Transverse colon (tissue), 4 donors: ENCODE data around the gene MACROH2A1. TPM values are rescaled to one million over a fixed set of nuclear protein-coding genes. Genes with fewer than 3 reads are reported as not detected.
A peak's percentile ranks its signal among the peaks of the same experiment; 100 is the strongest.

Experiments used
- DNase-seq: peaks from one replicate; pipeline ENCODE4 v3.0.0-alpha.2; 2019
- H3K27ac ChIP-seq, 4 donors: fragments of 200-600 bp; sonication (generic); 2 replicates each; pipeline ENCODE4 v1.5.1; 2016 to 2018; ENCODE audit warnings: inconsistent platforms in 4 of 4
- H3K27me3 ChIP-seq: fragments of 200-600 bp; sonication (generic); 2 replicates; pipeline ENCODE4 v1.5.1; 2017; ENCODE audit warnings: inconsistent platforms
- H3K36me3 ChIP-seq, 4 donors: fragments of 200-600 bp; sonication (generic); 2 replicates each; pipeline ENCODE4 v1.5.1; 2017 to 2019; ENCODE audit warnings: inconsistent platforms in 4 of 4
- H3K4me1 ChIP-seq, 4 donors: fragments of 200-600 bp; sonication (generic); 2 replicates each; pipeline ENCODE4 v1.5.1; 2017 to 2020; ENCODE audit warnings: inconsistent platforms in 4 of 4
- H3K4me3 ChIP-seq, 4 donors: fragments of 200-600 bp; sonication (generic); 1 replicate in 1 of 4; 2 replicates in 3 of 4; pipeline versions ENCODE4 v1.5.1 to v1.6.1; 2017 to 2019; ENCODE audit warnings: inconsistent platforms in 4 of 4
- H3K9me3 ChIP-seq, 2 donors: fragments of 200-600 bp; sonication (generic); 2 replicates each; pipeline ENCODE4 v1.5.1; 2017 to 2019; ENCODE audit warnings: inconsistent platforms in 2 of 2
- CTCF ChIP-seq, 5 experiments: fragments of 200-600 bp in 3 of 5; fragments of 450-650 bp in 2 of 5; sonication (generic) in 3 of 5; IDR thresholded peaks; 1 replicate in 2 of 5; 2 replicates in 3 of 5; pipeline ENCODE4 v1.5.1; 2016 to 2017; ENCODE audit warnings: antibody characterized with exemption in 5 of 5, inconsistent platforms in 3 of 5, mild to moderate bottlenecking in 2 of 5, moderate library complexity in 1 of 5
- EP300 ChIP-seq: sonication (generic); formaldehyde crosslinking; IDR thresholded peaks from one replicate; pipeline ENCODE4 v1.6.1; 2017; ENCODE audit warnings: antibody characterized with exemption, low read depth
- POLR2A ChIP-seq: fragments of 450-650 bp; IDR thresholded peaks from one replicate; pipeline ENCODE4 v1.6.1; 2016; ENCODE audit warnings: antibody characterized with exemption, mild to moderate bottlenecking, moderate library complexity
- POLR2AphosphoS5 ChIP-seq, 3 donors: sonication (generic); formaldehyde crosslinking; IDR thresholded peaks; one replicate each; pipeline ENCODE4 v1.6.1; 2016; ENCODE audit warnings: antibody characterized with exemption in 3 of 3
- WGBS, 2 donors: methylation state at CpG; one replicate each; pipeline ENCODE4 v1.1.5; 2018; ENCODE audit warnings: low coverage in 1 of 2; 5-methylcytosine and 5-hydroxymethylcytosine counted together
- in situ Hi-C, 4 donors: fragments of 200-750 bp; cut with MboI; loops; one replicate each; pipeline versions ENCODE4 v1.15.0 to v1.15.1; 2017; ENCODE audit warnings: low sequenced_read_pairs in 3 of 4, low pct_ligation_motif_present in 1 of 4, low pct_unique_long_range_greater_than_20kb in 1 of 4
- intact Hi-C: fragments of 100-400 bp; cut with DNase I; formaldehyde crosslinking; loops from one replicate; pipeline ENCODE4 v1.15.1; 2023; ENCODE audit warnings: low total_unique reads
- total RNA-seq, 4 donors: library from RNA; depleted of rRNA; stranded (reverse); fragments of >200 nt; gene quantifications; one replicate each; pipeline ENCODE4 v1.1.0, GENCODE V29; 2016

MACROH2A1 gene
- total RNA-seq, 4 donors from 2014 or later: 190 to 348 (median 314) TPM

- Histone ChIP-seq H3K4me1 (peaks cover 0 to 4% (median 1%) of the 10 kb centered on the region in 4 donors), H3K27ac (no peak overlapping the region), H3K27me3 (no peaks in the 10 kb centered on the region), H3K4me3 (no peak overlapping the region), H3K36me3 (no peaks in the 10 kb centered on the region), H3K9me3 (no peaks in the 10 kb centered on the region)
- intact Hi-C loops (no loop called here), in situ Hi-C loops (no loop called here)
- DNase-seq: no peak
- no peak for TF ChIP-seq POLR2AphosphoS5 (IDR thresholded peaks at IDR 0.05)
- TF ChIP-seq CTCF (IDR thresholded peaks at IDR 0.05): no peak
- TF ChIP-seq POLR2A: no peak
- no peak for TF ChIP-seq EP300
- 88 to 100% methylated on average over 1 to 2 of the region's 2 CpGs for WGBS, 2 donors
These were observed 6.1 kb upstream of the MACROH2A1 start for GRCh38 chr5:135405082-135405481.

DNA sequence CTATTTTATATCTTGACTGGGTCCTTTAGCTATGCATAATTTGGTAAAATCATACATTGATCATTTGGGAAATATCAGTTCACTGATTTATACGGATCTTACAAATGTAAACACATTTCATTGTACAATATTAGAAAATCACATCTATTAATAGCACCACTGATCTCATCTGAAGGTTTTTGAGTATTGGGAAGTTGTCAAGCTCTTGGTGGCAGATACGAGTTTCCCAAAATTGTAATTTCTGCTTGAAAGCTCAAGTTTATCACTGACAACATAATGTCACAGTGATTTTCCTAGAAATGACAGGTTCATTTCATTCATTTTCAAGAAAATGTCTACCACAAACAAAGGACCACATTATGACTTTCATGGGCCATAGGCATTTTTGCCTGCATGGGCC is 3.0 kb upstream of the MACROH2A1 start:
- no peaks in the 10 kb centered on the region for H3K9me3 ChIP-seq
- intact Hi-C loops: no loop called here
- in situ Hi-C loops: no loop called here
- H3K27me3 ChIP-seq: no peaks in the 10 kb centered on the region
- TF ChIP-seq EP300 (no peak), POLR2A (no peak), CTCF (IDR thresholded peaks at IDR 0.05) (no peak), POLR2AphosphoS5 (IDR thresholded peaks at IDR 0.05) (no peak)
- H3K4me1 ChIP-seq: peaks cover 10 to 22% (median 15%) of the 10 kb centered on the region in 4 donors
- WGBS, 2 donors: 85 to 94% methylated on average over 2 of the region's 2 CpGs
- H3K36me3 ChIP-seq: no peaks in the 10 kb centered on the region
- DNase-seq: no peak
- H3K4me3 ChIP-seq: no peak overlapping the region
- H3K27ac ChIP-seq: no peak overlapping the region

GRCh38 chr5:135400866-135401265 is 1.8 kb upstream of the MACROH2A1 start:
- no peak for DNase-seq
- Histone ChIP-seq H3K27me3 (no peaks in the 10 kb centered on the region), H3K36me3 (no peaks in the 10 kb centered on the region), H3K27ac (no peak overlapping the region), H3K4me3 (no peak overlapping the region), H3K9me3 (no peaks in the 10 kb centered on the region), H3K4me1 (peaks cover 14 to 33% (median 26%) of the 10 kb centered on the region in 4 donors)
- in situ Hi-C loops (no loop called here), intact Hi-C loops (no loop called here)
- WGBS, 2 donors: 55 to 61% methylated on average over 4 to 5 of the region's 5 CpGs
- TF ChIP-seq EP300: no peak
- no peak for TF ChIP-seq POLR2AphosphoS5 (IDR thresholded peaks at IDR 0.05)
- no peak for TF ChIP-seq CTCF (IDR thresholded peaks at IDR 0.05)
- no peak for TF ChIP-seq POLR2A

DNA sequence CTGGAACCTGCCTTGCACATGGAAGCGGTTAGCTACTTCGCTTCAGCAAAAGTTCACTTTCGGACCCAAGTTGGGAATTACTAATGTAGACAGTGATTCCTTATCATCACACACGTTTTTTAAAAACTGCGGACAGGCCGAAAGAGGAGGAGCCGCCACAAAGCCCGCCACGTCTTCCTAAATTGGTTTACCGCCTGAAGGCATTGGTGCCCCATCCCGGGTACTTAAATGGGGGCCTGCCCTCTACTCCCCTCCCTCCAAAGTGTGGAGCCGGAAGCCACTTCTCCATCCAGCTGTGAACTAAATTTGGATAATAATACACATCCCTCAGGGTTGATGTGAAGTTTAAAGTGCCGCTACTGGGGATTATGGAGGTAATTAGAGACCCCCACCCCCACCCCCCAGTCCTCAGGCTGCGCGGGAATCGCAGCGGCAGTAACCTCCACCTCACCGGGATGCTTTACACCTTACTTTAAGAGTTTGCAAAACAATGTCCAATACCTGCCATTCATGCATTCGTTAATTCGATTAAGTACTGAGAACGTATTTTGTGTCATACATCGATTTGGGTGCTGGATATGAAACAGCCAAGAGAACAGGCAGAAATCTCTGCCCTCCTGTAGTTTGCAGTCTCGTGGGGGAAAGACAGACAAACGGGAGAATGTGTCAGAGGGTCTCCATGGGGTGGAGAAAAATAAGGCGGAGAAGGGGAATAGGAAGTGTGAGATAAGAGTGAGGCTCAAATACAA is 937 bp upstream of the MACROH2A1 start:
- no peaks in the 10 kb centered on the region for H3K9me3 ChIP-seq
- peak overlapping the region; percentile 95 to 99 (median 98) for H3K4me3 ChIP-seq
- no peak for DNase-seq
- H3K27ac ChIP-seq: peak overlapping the region; percentile 88 to 95 (median 92)
- peaks cover 14 to 41% (median 33%) of the 10 kb centered on the region in 4 donors for H3K4me1 ChIP-seq
- H3K27me3 ChIP-seq: no peaks in the 10 kb centered on the region
- intact Hi-C loops (loop anchor here (5.0 kb wide), 1 partner anchor 43 kb away; no protein-coding TSS in a partner anchor), in situ Hi-C loops (no loop called here)
- H3K36me3 ChIP-seq: no peaks in the 10 kb centered on the region
- WGBS, 2 donors: 60 to 71% methylated on average over 7 to 25 of the region's 25 CpGs
- no peak for TF ChIP-seq EP300
- TF ChIP-seq CTCF (IDR thresholded peaks at IDR 0.05): no peak
- TF ChIP-seq POLR2A: no peak
- TF ChIP-seq POLR2AphosphoS5 (IDR thresholded peaks at IDR 0.05): no peak
